ENCODE data around the gene AATF.
A peak's percentile ranks its signal among the peaks of the same experiment; 100 is the strongest.

Gene AATF

DNA sequence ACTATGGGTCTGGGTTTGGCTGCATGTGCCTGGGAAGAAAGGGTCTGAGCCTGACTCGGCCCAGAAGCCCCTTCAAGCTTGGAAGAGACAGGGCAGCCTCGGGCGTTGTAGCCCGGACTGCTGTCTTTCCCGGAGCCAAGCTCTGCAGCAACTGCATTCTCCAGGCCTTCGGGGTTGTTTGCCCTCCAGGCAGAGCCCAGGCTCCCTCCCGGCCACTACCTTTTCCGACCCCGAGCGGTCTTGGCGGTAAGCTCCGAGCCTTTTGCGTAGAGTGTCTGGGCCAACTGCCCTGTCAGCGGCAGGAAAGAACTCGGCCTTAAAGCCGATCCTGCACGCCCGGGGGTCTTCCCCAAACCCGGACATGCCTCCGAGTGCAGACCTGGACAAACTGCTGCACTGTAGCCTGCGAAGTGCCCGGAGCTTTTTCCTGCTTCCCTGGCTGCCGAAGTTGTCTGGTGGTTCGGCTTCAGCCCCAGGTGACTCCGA, 10.1 kb upstream of the AATF start:
- ATAC-seq (ENCODE audit: low read depth), result no peak; the same call in 2 of the 3 replicates
- TF ChIP-seq CTCF (IDR thresholded peaks at IDR 0.05; ENCODE audit: poor library complexity, severe bottlenecking), result no peak
- Histone ChIP-seq H3K4me3 (ENCODE audit: severe bottlenecking) (no peak overlapping the region), H3K9me3 (ENCODE audit: severe bottlenecking) (no peaks in the 10 kb centered on the region), H3K27me3 (ENCODE audit: insufficient read depth, poor library complexity, severe bottlenecking) (peaks cover 99% of the 10 kb centered on the region), H3K27ac (ENCODE audit: poor library complexity, severe bottlenecking) (no peak overlapping the region), H3K36me3 (ENCODE audit: low read depth) (no peaks in the 10 kb centered on the region), H3K4me1 (ENCODE audit: insufficient read depth, poor library complexity, severe bottlenecking) (no peaks in the 10 kb centered on the region)
- peak; percentile 38 for DNase-seq (ENCODE audit: low spot score)

- no peak overlapping the region for H3K27ac ChIP-seq (ENCODE audit: poor library complexity, severe bottlenecking)
- ATAC-seq (ENCODE audit: low read depth) (no peak), DNase-seq (ENCODE audit: low spot score) (peak; percentile 34)
- H3K4me1 ChIP-seq (ENCODE audit: insufficient read depth, poor library complexity, severe bottlenecking), result no peaks in the 10 kb centered on the region
- H3K9me3 ChIP-seq (ENCODE audit: severe bottlenecking), result no peaks in the 10 kb centered on the region
- no peak for TF ChIP-seq CTCF (IDR thresholded peaks at IDR 0.05; ENCODE audit: poor library complexity, severe bottlenecking)
- no peaks in the 10 kb centered on the region for H3K36me3 ChIP-seq (ENCODE audit: low read depth)
- H3K27me3 ChIP-seq (ENCODE audit: insufficient read depth, poor library complexity, severe bottlenecking), result peaks cover 99% of the 10 kb centered on the region
- no peak overlapping the region for H3K4me3 ChIP-seq (ENCODE audit: severe bottlenecking)
These were observed 9.5 kb upstream of the AATF start for GRCh38 chr17:36939052-36939801.

DNA sequence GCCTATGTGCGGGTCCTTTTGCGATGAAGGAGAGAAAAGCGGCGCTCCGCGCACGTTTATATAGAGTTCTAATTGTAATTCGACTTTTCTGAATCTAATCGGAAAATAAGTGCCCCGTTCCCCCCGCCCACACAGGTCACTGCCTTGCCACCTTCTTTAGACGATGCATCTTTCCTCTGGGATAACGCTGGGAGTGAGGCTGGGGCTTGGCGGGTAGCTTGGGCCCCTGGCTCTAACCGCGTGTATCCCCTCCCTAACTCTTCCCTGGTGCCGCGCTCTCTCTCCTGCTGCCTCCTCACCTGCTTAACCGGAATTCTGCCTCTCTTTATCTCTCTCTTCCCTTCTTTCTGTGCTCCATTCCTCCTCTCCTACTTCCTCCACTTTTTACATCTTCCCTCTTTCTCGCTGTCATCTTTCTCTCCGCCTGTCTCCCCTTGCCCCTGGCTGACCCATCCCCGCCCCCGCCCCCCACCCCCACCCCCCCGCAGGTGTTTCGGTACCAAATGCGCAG, 8.9 kb upstream of the AATF start:
- TF ChIP-seq CTCF (IDR thresholded peaks at IDR 0.05; ENCODE audit: poor library complexity, severe bottlenecking), result no peak
- H3K36me3 ChIP-seq (ENCODE audit: low read depth), result no peaks in the 10 kb centered on the region
- no peak for ATAC-seq (ENCODE audit: low read depth)
- peaks cover 99% of the 10 kb centered on the region for H3K27me3 ChIP-seq (ENCODE audit: insufficient read depth, poor library complexity, severe bottlenecking)
- no peaks in the 10 kb centered on the region for H3K4me1 ChIP-seq (ENCODE audit: insufficient read depth, poor library complexity, severe bottlenecking)
- no peak for DNase-seq (ENCODE audit: low spot score)
- no peaks in the 10 kb centered on the region for H3K9me3 ChIP-seq (ENCODE audit: severe bottlenecking)
- no peak overlapping the region for H3K4me3 ChIP-seq (ENCODE audit: severe bottlenecking)
- no peak overlapping the region for H3K27ac ChIP-seq (ENCODE audit: poor library complexity, severe bottlenecking)

GRCh38 chr17:36940313-36941264, 8.2 kb upstream of the AATF start:
- Histone ChIP-seq H3K36me3 (ENCODE audit: low read depth) (no peaks in the 10 kb centered on the region), H3K4me1 (ENCODE audit: insufficient read depth, poor library complexity, severe bottlenecking) (no peaks in the 10 kb centered on the region), H3K27me3 (ENCODE audit: insufficient read depth, poor library complexity, severe bottlenecking) (peaks cover 99% of the 10 kb centered on the region), H3K27ac (ENCODE audit: poor library complexity, severe bottlenecking) (no peak overlapping the region), H3K4me3 (ENCODE audit: severe bottlenecking) (no peak overlapping the region), H3K9me3 (ENCODE audit: severe bottlenecking) (no peaks in the 10 kb centered on the region)
- no peak for TF ChIP-seq CTCF (IDR thresholded peaks at IDR 0.05; ENCODE audit: poor library complexity, severe bottlenecking)
- ATAC-seq (ENCODE audit: low read depth) (no peak), DNase-seq (ENCODE audit: low spot score) (no peak)
